D721Med (cell line): ENCODE data around the gene POU2F1.

Experiments
- DNase-seq: peaks from one replicate; pipeline ENCODE4 v3.0.0; 2011; ENCODE audit warnings: low spot score; ENCODE audit not compliant: insufficient read length
- FAIRE-seq: peaks from 2 replicates; lab custom pipeline; 2011; peaks lifted over from hg19 to GRCh38; lab: Jason Lieb, UNC
- CTCF ChIP-seq: IDR thresholded peaks from 2 replicates; pipeline ENCODE4 v1.5.1; 2012; ENCODE audit warnings: mild to moderate bottlenecking, control low read depth; ENCODE audit not compliant: insufficient read depth; ENCODE audit errors: missing control alignments

Gene POU2F1

DNA sequence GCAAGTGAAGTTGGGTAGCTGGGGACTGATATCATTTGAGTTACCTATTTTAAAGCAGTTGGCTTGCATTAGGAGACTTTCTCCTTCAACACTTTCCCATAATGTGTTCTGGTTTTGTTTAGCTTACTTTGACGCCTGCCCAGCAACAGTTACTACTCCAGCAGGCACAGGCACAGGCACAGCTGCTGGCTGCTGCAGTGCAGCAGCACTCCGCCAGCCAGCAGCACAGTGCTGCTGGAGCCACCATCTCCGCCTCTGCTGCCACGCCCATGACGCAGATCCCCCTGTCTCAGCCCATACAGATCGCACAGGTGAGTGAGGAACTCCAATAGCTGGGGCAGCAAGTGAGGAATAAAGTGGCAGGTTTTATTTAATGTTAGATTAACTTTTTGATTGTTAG lies 153.3 kb downstream of the POU2F1 start:
- no peak for FAIRE-seq
- no peak for DNase-seq
- TF ChIP-seq CTCF = no peak

DNA sequence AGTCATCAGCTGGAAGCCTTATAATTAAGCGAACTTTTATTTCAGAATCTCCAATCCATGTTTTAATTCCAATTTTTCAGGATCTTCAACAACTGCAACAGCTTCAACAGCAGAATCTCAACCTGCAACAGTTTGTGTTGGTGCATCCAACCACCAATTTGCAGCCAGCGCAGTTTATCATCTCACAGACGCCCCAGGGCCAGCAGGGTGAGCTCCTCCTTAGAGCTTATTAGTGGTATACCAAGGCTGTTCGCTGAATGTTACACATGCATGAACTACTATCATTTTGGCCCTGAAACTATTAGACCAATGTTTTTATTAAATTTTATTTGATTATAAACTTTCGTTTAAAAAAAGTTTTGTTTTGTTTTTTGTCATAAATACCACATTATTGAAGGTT lies 155.3 kb downstream of the POU2F1 start:
- DNase-seq (no peak), FAIRE-seq (no peak)
- TF ChIP-seq CTCF = no peak

DNA sequence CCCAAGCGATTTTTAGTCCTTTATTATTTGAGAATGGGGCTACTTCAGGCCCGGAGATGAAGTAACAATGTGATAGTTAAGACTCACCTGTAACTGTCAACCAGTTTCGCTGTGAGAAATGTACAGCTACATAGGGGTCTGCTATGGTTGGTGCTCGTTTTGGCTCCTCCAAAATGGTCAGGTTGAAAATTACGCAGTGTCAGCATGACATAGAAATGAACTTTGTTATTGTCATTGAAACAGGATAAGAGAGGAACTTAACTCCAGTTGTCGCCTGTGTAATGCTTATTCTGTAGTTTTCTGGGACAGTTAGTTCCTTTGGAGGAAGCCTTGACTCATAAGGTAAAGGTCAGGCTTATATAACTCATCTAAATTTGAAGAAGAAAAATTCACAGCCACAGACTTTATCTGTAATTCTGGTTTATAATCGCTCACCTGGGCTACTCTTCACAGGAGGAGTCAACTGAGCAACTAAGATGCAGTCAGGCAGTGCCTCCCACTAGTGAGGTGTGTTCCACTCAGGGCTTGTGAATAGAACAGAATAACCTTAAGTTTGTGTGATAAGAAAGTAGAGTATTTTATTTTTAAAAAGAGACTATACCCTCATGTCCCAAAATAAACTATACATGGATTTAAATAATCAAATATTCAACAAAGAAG lies 166.7 kb downstream of the POU2F1 start:
- TF ChIP-seq CTCF = no peak
- no peak for FAIRE-seq
- DNase-seq = no peak

- no peak for TF ChIP-seq CTCF
- DNase-seq = no peak
- FAIRE-seq = no peak
These were observed 168.3 kb downstream of the POU2F1 start for GRCh38 chr1:167388976-167389375.

DNA sequence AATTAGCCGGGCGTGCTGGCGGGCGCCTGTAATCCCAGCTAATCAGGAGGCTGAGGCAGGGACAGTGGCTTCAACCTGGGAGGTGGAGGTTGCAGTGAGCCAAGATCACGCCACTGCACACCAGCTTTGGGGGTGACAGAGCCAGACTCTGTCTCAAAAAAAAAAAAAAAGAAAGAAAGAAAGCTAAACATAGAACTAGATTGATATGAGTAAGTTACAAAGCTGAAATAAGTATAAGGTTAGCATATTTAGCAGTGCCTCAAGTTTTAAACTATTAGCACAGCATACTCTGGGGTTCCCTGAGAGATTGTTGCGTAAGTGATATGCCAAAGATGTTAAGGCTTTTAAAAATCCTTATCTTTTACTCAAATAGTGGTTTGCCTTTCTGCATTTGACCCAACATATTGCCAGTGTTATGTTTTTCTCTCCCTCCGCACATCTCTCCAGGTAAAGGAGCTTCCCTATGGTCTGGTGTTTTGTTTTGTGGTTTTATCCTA lies 171.6 kb downstream of the POU2F1 start:
- FAIRE-seq (peak; percentile 88), DNase-seq (no peak)
- no peak for TF ChIP-seq CTCF

DNA sequence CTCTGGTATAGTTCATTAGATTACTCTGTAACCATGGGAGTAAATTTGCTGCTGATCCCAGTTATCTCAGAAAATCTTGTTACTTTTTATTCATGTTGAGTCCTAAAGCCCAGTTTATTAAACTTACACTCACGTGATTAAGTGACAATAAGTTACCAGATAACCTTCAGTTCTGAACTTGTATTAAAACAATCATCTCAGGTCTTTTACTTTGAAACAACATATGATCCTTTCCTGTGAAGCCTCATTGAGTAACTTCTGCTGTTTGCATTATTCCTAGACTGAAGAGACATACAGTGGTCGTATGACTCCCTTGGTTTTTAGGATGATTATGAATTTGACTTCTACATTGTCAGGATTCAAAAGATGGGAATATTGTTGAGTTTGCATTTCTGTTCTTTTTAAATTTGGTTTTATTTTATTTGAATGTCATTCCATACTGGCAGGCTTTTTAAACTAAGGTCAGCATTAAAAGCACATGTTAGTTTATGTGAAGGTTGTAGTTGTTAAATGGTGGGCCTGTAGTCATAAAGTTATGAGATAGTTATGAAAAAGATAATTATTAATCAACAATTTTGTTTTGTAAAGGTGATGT lies 179.8 kb downstream of the POU2F1 start:
- FAIRE-seq (peak; percentile 91), DNase-seq (no peak)
- TF ChIP-seq CTCF = no peak

DNA sequence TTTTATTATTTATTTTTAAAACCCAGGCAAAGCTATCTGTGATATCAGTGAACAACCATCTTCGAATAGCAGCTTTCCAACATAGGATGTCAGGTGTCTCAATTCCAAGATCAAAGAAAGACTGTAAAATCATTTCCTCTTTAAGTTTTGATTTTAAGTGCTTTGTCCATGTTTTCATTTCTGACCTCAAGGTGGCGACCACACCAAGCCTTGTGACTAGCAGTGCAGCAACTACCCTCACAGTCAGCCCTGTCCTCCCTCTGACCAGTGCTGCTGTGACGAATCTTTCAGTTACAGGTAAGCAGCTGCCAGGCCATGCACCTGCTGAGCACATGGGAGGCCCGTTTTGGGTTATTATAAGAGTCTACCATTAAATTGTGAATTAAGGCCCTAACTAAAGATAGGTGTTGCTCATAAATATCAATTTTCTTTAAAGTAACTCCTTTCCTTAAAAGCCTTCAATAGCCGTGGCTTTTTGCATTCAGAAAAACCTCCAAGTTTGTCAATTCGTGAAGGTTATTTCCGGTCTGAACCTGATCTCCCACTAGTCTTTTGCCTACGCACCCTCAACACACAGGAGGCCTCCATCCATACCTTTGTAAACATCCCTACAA lies 180.7 kb downstream of the POU2F1 start:
- FAIRE-seq = peak; percentile 97
- TF ChIP-seq CTCF = peak; percentile 78
- no peak for DNase-seq
